PC-3 (cell line): ENCODE measurements around the gene DNAJB4. TPM values are rescaled to one million over a fixed set of nuclear protein-coding genes. Genes with fewer than 3 reads are reported as not detected.

Experiments used
- ATAC-seq: fragments of 200-7000 bp; cut with Tn5 transposase; 2 replicates; pipeline ENCODE4 v1.9.1; 2020; ENCODE audit warnings: mild to moderate bottlenecking, moderate library complexity
- BruUV-seq: library from RNA; stranded (reverse); fragments of 400-500 nt; replicated peaks from 2 replicates; lab custom pipeline; 2021; lab: Mats Ljungman, UMichigan
- CTCF ChIA-PET: fragments of 300-600 bp; sonication (Branson Sonifier 250); formaldehyde crosslinking; loops from one replicate; lab custom pipeline; 2022; ENCODE audit warnings: antibody characterized with exemption; lab: Charles Lee
- POLR2A ChIA-PET: fragments of 300-600 bp; sonication (Branson Sonifier 250); formaldehyde crosslinking; loops from one replicate; lab custom pipeline; 2022; ENCODE audit warnings: antibody characterized with exemption; ENCODE audit not compliant: unreplicated experiment; lab: Charles Lee
- DNase-seq: peaks from one replicate; pipeline ENCODE4 v3.0.0-alpha.2; 2015
- H2AFZ ChIP-seq: fragments of 300-600 bp; sonication (generic); 2 replicates; pipeline ENCODE4 v1.6.0; 2016; ENCODE audit warnings: antibody characterized with exemption, low read length
- H3F3A ChIP-seq: fragments of 300-600 bp; sonication (generic); one replicate; pipeline ENCODE4 v1.6.0; 2017; ENCODE audit warnings: antibody characterized with exemption, low read length, control low read depth, mild to moderate bottlenecking; ENCODE audit not compliant: unreplicated experiment
- H3K27ac ChIP-seq: fragments of 300-600 bp; sonication (generic); 2 replicates; pipeline ENCODE4 v1.5.1; 2016; ENCODE audit warnings: mild to moderate bottlenecking, low read length
- H3K27me3 ChIP-seq: fragments of 300-600 bp; sonication (generic); 2 replicates; pipeline ENCODE4 v1.6.1; 2016; ENCODE audit warnings: low read length, mixed read lengths
- H3K36me3 ChIP-seq: fragments of 300-600 bp; sonication (generic); 2 replicates; pipeline ENCODE4 v1.6.1; 2016; ENCODE audit warnings: low read depth, mixed run types, low read length, mixed read lengths
- H3K4me1 ChIP-seq: fragments of 300-600 bp; sonication (generic); 2 replicates; pipeline ENCODE4 v1.5.1; 2016; ENCODE audit warnings: low read length; ENCODE audit not compliant: insufficient read depth
- H3K4me2 ChIP-seq: fragments of 300-600 bp; sonication (generic); 2 replicates; pipeline ENCODE4 v1.6.0; 2016; ENCODE audit warnings: low read length
- H3K4me3 ChIP-seq: fragments of 300-600 bp; sonication (generic); 2 replicates; pipeline ENCODE4 v1.5.1; 2016; ENCODE audit warnings: mild to moderate bottlenecking, low read length, mixed read lengths
- H3K79me2 ChIP-seq: fragments of 300-600 bp; sonication (generic); 2 replicates; pipeline ENCODE4 v1.6.1; 2017; ENCODE audit warnings: low read length, mixed read lengths
- H3K9ac ChIP-seq: fragments of 300-600 bp; sonication (generic); 2 replicates; pipeline ENCODE4 v1.6.0; 2016; ENCODE audit warnings: mild to moderate bottlenecking, low read length
- H3K9me2 ChIP-seq: fragments of 300-600 bp; sonication (generic); replicated peaks from 2 replicates; pipeline ENCODE4 v1.6.1; 2016; ENCODE audit warnings: mixed run types, low read length, mixed read lengths
- H3K9me3 ChIP-seq: fragments of 300-600 bp; sonication (generic); 2 replicates; pipeline ENCODE4 v1.6.1; 2016; ENCODE audit warnings: low read length, mixed read lengths
- H4K20me1 ChIP-seq: fragments of 300-600 bp; sonication (generic); 2 replicates; pipeline ENCODE4 v1.6.1; 2016; ENCODE audit warnings: low read length, mixed read lengths
- CTCF ChIP-seq: fragments of 300-600 bp; sonication (generic); conservative IDR thresholded peaks from 2 replicates; pipeline ENCODE4 v1.5.1; 2017; ENCODE audit warnings: antibody characterized with exemption, low read depth, mild to moderate bottlenecking, low read length
- EZH2 ChIP-seq: fragments of 300-600 bp; sonication (generic); IDR thresholded peaks from one replicate; pipeline ENCODE4 v1.6.1; 2017; ENCODE audit warnings: antibody characterized with exemption, mild to moderate bottlenecking, low read length; ENCODE audit not compliant: unreplicated experiment
- EZH2phosphoT487 ChIP-seq: fragments of 300-600 bp; sonication (generic); IDR thresholded peaks from 2 replicates; pipeline ENCODE4 v1.6.1; 2018; ENCODE audit warnings: mild to moderate bottlenecking, antibody characterized with exemption, low read length, borderline replicate concordance
- intact Hi-C: fragments of 100-400 bp; cut with micrococcal nuclease; formaldehyde crosslinking; loops from 2 replicates; pipeline ENCODE4 v1.9.0; 2023
- total RNA-seq: library from RNA; depleted of rRNA; stranded (reverse); fragments of >200 nt; gene quantifications from 2 replicates; pipeline ENCODE4 v1.2.3, GENCODE V29; 2014

The DNAJB4 gene
- total RNA-seq, 1 experiment from 2014 or later = 4.5 TPM

- POLR2A ChIA-PET = no interaction called here
Measured at GRCh38 chr1:78045926-78046778, 41.4 kb downstream of the DNAJB4 start, which contains the start of gene GIPC2. GIPC2 (plus strand) TSS chr1:78045966; CDS start chr1:78046095, 129 bp downstream.

GRCh38 chr1:78047106-78047505, 42.4 kb downstream of the DNAJB4 start:
- Histone ChIP-seq H3K9me2 (no peaks in the 10 kb centered on the region), H3K4me3 (no peak overlapping the region), H3K4me2 (no peak overlapping the region), H3F3A (no peaks in the 10 kb centered on the region), H2AFZ (no peak overlapping the region), H3K9ac (no peak overlapping the region), H3K36me3 (no peaks in the 10 kb centered on the region), H3K4me1 (no peaks in the 10 kb centered on the region), H4K20me1 (no peaks in the 10 kb centered on the region), H3K27me3 (no peaks in the 10 kb centered on the region), H3K27ac (no peak overlapping the region), H3K79me2 (no peaks in the 10 kb centered on the region), H3K9me3 (no peaks in the 10 kb centered on the region)
- DNase-seq (no peak), ATAC-seq (no peak)
- ChIA-PET CTCF (no interaction called here), POLR2A (no interaction called here)
- TF ChIP-seq CTCF = no peak
- no peak for TF ChIP-seq EZH2phosphoT487
- BruUV-seq = no TSS peak
- intact Hi-C loops = no loop called here

More at GRCh38 chr1:78045926-78046778, 41.4 kb downstream of the DNAJB4 start, which contains the start of gene GIPC2:
- Histone ChIP-seq H2AFZ (no peak within 1 kb of the TSS), H4K20me1 (no peaks in the 10 kb centered on the region), H3F3A (no peaks in the 10 kb centered on the region), H3K4me1 (no peaks in the 10 kb centered on the region), H3K9ac (no peak within 1 kb of the TSS), H3K27ac (no peak within 1 kb of the TSS), H3K4me2 (no peak within 1 kb of the TSS), H3K27me3 (no peaks in the 10 kb centered on the region), H3K9me3 (no peaks in the 10 kb centered on the region), H3K4me3 (no peak within 1 kb of the TSS), H3K79me2 (no peaks in the 10 kb centered on the region), H3K9me2 (no peaks in the 10 kb centered on the region), H3K36me3 (no peaks in the 10 kb centered on the region)
- BruUV-seq = no TSS peak
- no peak for ATAC-seq
- intact Hi-C loops = no loop called here
- TF ChIP-seq EZH2phosphoT487 = no peak
- no peak for TF ChIP-seq EZH2
- no peak for TF ChIP-seq CTCF
- CTCF ChIA-PET = no interaction called here
- DNase-seq = no peak

- H4K20me1 ChIP-seq = no peaks in the 10 kb centered on the region
- no peaks in the 10 kb centered on the region for H3F3A ChIP-seq
- no peak overlapping the region for H3K4me3 ChIP-seq
- ATAC-seq (no peak), DNase-seq (peak; percentile 16)
- no peak overlapping the region for H3K4me2 ChIP-seq
- H3K36me3 ChIP-seq = no peaks in the 10 kb centered on the region
- no peaks in the 10 kb centered on the region for H3K27me3 ChIP-seq
- no peak overlapping the region for H3K27ac ChIP-seq
- H3K9me2 ChIP-seq = no peaks in the 10 kb centered on the region
- H3K9ac ChIP-seq = no peak overlapping the region
- H2AFZ ChIP-seq = no peak overlapping the region
- H3K9me3 ChIP-seq = no peaks in the 10 kb centered on the region
- no TSS peak for BruUV-seq
- intact Hi-C loops = no loop called here
- POLR2A ChIA-PET = no interaction called here
- H3K4me1 ChIP-seq = no peaks in the 10 kb centered on the region
- TF ChIP-seq EZH2 (no peak), EZH2phosphoT487 (no peak), CTCF (no peak)
- CTCF ChIA-PET = interaction anchor here (0.6 kb wide), 1 partner anchor 38 kb away, joined by 4 read pairs; no protein-coding TSS in a partner anchor
- H3K79me2 ChIP-seq = no peaks in the 10 kb centered on the region
Measured at GRCh38 chr1:78047631-78048030, 42.9 kb downstream of the DNAJB4 start.
